GM23248 (cell line): ENCODE results near the gene KCNJ6.

Experiments used
- EZH2 ChIP-seq: fragments of 200-600 bp; sonication (generic); IDR thresholded peaks from 2 replicates; pipeline ENCODE4 v1.6.1; 2018; ENCODE audit warnings: antibody characterized with exemption, mild to moderate bottlenecking; ENCODE audit not compliant: insufficient read depth, poor library complexity, severe bottlenecking
- EZH2phosphoT487 ChIP-seq: fragments of 200-600 bp; sonication (generic); IDR thresholded peaks from 2 replicates; pipeline ENCODE4 v1.6.1; 2018; ENCODE audit warnings: antibody characterized with exemption, moderate library complexity, mild to moderate bottlenecking, low read depth; ENCODE audit not compliant: insufficient read depth

- TF ChIP-seq EZH2phosphoT487 (no peak), EZH2 (no peak)
Measured at GRCh38 chr21:37656899-37657298, 259.4 kb downstream of the KCNJ6 start.
